SK-N-MC (cell line): ENCODE data around the gene ETDA.

Experiments used
- EZH2 ChIP-seq: fragments of 200-600 bp; sonication (generic); IDR thresholded peaks from one replicate; pipeline ENCODE4 v1.6.1; 2017; ENCODE audit warnings: antibody characterized with exemption
- POLR2AphosphoS5 ChIP-seq: IDR thresholded peaks from 2 replicates; pipeline ENCODE4 v1.6.1; 2012; ENCODE audit warnings: mild to moderate bottlenecking, low read depth, low read length, borderline replicate concordance

DNA sequence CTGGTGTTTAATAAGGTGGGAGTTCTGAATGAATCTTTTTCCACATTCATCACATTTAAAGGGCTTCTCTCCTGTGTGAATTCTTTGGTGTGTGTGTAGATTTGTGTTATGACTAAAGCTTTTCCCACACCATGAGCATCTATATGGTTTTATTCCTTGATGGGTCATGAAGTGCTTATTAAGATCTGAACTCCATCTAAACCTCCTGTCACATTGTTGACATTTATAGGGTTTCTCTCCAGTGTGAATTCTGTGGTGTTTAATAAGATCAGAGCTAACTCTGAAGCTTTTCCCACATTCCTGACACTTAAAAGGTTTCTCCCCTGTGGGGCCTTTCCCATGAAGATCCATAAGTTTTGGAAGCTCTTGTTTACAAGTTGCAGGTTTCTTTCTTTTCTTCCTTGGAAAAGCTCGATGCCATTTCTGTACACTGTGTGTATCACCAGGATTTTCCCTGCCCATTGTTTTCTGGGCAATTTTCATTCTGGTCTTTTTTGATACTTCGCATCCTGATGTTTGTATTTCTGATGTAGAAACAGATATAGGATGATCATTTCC, 35.5 kb downstream of the ETDA start:
- TF ChIP-seq EZH2 = no peak
- no peak for TF ChIP-seq POLR2AphosphoS5
